Astrocyte of the spinal cord (primary cell): Measurements from ENCODE around the gene CREB5.

Source experiments
- DNase-seq: peaks from one replicate; pipeline ENCODE4 v3.0.0; 2011; ENCODE audit warnings: low read depth, low spot score
- H3K4me3 ChIP-seq: 2 replicates; pipeline ENCODE4 v1.5.1; 2011; ENCODE audit warnings: low read depth, mild to moderate bottlenecking, low read length, moderate library complexity
- in situ Hi-C: cut with HindIII; loops from 2 replicates; pipeline ENCODE4 v1.10.0; 2017; ENCODE audit warnings: low sequenced_read_pairs
- TF ChIP-seq, protein P1 (sequence below): IDR thresholded peaks from 2 replicates; pipeline ENCODE4 v1.5.1; 2012; ENCODE audit warnings: low read depth, mild to moderate bottlenecking, low read length, inconsistent platforms

The CREB5 gene

GRCh38 chr7:28466341-28466740 is 54.0 kb downstream of the CREB5 start:
- TF ChIP-seq, protein P1, sequence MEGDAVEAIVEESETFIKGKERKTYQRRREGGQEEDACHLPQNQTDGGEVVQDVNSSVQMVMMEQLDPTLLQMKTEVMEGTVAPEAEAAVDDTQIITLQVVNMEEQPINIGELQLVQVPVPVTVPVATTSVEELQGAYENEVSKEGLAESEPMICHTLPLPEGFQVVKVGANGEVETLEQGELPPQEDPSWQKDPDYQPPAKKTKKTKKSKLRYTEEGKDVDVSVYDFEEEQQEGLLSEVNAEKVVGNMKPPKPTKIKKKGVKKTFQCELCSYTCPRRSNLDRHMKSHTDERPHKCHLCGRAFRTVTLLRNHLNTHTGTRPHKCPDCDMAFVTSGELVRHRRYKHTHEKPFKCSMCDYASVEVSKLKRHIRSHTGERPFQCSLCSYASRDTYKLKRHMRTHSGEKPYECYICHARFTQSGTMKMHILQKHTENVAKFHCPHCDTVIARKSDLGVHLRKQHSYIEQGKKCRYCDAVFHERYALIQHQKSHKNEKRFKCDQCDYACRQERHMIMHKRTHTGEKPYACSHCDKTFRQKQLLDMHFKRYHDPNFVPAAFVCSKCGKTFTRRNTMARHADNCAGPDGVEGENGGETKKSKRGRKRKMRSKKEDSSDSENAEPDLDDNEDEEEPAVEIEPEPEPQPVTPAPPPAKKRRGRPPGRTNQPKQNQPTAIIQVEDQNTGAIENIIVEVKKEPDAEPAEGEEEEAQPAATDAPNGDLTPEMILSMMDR, result no peak
- no peak for DNase-seq
- in situ Hi-C loops, result no loop called here
- no peak overlapping the region for H3K4me3 ChIP-seq

DNA sequence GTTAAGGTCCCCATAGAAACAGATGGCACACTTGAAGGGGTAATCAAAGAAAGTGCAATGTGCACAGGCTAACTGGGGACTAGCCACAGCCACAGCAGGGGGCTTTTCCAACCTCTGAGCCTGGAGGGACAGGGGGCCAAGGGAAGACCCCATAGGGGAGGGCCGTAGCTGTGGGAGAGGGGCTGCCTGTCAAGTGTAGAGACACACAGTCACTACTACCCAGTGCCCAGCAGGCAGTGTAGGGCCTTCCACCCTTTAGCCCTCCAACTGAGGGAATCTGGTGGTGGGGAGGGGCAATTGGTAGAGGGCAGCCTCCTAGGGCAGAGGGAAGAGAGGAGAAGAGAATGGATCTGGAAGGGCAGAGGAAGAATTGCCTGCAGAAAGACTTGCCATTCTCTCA is 54.6 kb downstream of the CREB5 start:
- TF ChIP-seq, protein P1, result no peak
- in situ Hi-C loops, result no loop called here
- no peak for DNase-seq
- H3K4me3 ChIP-seq, result no peak overlapping the region

- TF ChIP-seq, protein P1, result no peak
- no peak for DNase-seq
- in situ Hi-C loops, result no loop called here
- H3K4me3 ChIP-seq, result no peak overlapping the region
Measured at GRCh38 chr7:28469562-28469961, 57.2 kb downstream of the CREB5 start.

- H3K4me3 ChIP-seq, result no peak overlapping the region
- in situ Hi-C loops, result no loop called here
- DNase-seq, result no peak
- TF ChIP-seq, protein P1, result no peak
Measured at GRCh38 chr7:28470344-28470743, 58.0 kb downstream of the CREB5 start.

DNA sequence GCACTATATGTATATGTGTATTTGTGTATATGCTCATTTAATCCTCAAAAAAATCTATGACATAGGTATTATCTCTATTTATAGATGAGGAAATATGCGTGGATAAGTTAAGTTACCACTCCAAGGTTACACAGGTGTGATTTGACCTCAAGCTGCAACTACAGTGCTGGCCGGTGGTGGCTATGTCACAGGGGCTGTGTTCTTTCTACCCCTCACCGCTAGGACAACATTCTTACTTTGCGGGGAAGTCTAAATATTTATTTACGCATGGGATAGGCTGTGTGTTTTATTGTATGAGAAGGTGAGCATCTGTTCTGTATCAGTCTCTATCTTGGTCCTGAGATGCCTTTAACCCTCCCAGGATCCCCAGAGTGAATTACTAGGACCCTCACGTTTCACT is 60.0 kb downstream of the CREB5 start:
- H3K4me3 ChIP-seq, result no peak overlapping the region
- TF ChIP-seq, protein P1, result no peak
- DNase-seq, result no peak
- in situ Hi-C loops, result no loop called here

DNA sequence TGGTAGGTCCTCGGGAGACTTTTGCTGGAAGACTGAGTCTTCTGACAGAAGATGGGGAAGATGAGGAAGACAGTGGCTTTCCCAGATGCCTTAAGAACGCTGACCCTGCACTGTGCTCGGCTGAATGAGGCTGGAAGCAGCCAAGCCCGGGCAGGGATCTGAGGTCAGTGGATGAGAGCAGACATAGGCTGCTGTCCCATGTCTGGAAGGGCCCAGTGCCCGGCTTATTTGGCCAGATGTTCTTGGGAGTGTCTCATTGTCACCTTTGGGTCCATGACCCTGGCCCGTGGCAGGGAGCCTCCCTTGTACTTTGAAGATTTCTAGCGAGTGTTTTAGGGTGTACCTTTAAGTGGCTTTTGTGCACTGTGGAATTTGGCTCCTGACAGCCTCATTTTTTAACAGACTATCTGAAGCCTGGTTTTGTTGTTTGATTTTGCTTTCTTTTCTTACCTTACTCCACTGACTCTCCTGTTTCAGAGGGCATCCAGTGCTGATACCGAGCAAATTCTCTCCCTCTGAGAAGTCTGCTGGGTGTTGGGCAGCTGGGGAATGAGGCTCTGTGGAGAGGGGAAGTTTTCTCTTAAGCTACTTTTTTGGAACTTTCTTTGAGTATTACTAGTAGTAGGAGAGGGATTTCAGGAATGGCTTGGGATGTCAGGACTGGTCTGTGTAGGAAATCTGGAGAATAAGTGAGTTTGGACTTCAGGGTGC is 61.4 kb downstream of the CREB5 start:
- DNase-seq, result no peak
- H3K4me3 ChIP-seq, result no peak overlapping the region
- TF ChIP-seq, protein P1, result no peak
- in situ Hi-C loops, result no loop called here

- in situ Hi-C loops, result no loop called here
- DNase-seq, result no peak
- TF ChIP-seq, protein P1, result no peak
- H3K4me3 ChIP-seq, result no peak overlapping the region
Measured at GRCh38 chr7:28474282-28474638, 61.9 kb downstream of the CREB5 start.
